GM12878 (cell line): ENCODE data around the gene MGMT. TPM values are rescaled to one million over a fixed set of nuclear protein-coding genes. Genes with fewer than 3 reads are reported as not detected.

ENCODE experiments used
- DPF2 ChIP-seq: fragments of 450-650 bp; IDR thresholded peaks from 2 replicates; pipeline ENCODE4 v1.6.1; 2017; ENCODE audit warnings: mild to moderate bottlenecking
- MEF2B ChIP-seq: fragments of 450-650 bp; IDR thresholded peaks from 2 replicates; pipeline ENCODE4 v1.6.1; 2018; ENCODE audit warnings: mild to moderate bottlenecking, moderate library complexity; ENCODE audit not compliant: partially characterized antibody, poor library complexity, severe bottlenecking
- POLR2AphosphoS2 ChIP-seq: IDR thresholded peaks from 2 replicates; pipeline ENCODE4 v1.6.1; 2011; ENCODE audit warnings: low read depth, mild to moderate bottlenecking, low read length, improper control_type of control experiment, moderate library complexity
- TCF3 ChIP-seq: IDR thresholded peaks from 2 replicates; pipeline ENCODE4 v1.6.1; 2012; ENCODE audit warnings: low read depth, mild to moderate bottlenecking, low read length, borderline replicate concordance; ENCODE audit not compliant: insufficient read depth
- polyA plus RNA-seq, 11 experiments: library from polyadenylated mRNA; depleted of rRNA in 4 of 11; unstranded in 6 of 11; stranded (reverse) in 5 of 11; fragments of >200 nt; fragmentation: Nextera tagmentation in 4 of 11; fragmentation: Illumina TruSeq in 1 of 11; extraction: Ambion mirVana in 4 of 11; extraction: Trizol in 1 of 11; gene quantifications; 1 replicate in 1 of 11; 2 replicates in 10 of 11; pipeline versions ENCODE4 v1.2.1 to v1.2.3, GENCODE V29; 2011 to 2016; ENCODE audit warnings: inconsistent platforms in 2 of 11, missing spikeins in 2 of 11, low read depth in 1 of 11
- total RNA-seq, 4 experiments: library from RNA; depleted of rRNA in 3 of 4; stranded (reverse); fragments of >200 nt in 3 of 4; fragmentation: Illumina TruSeq in 1 of 4; extraction: Trizol in 1 of 4; gene quantifications; 2 replicates each; pipeline versions ENCODE4 v1.2.1 to v1.2.3, GENCODE V29; 2013 to 2021
- TF ChIP-seq, protein P1 (sequence below): IDR thresholded peaks from 2 replicates; pipeline ENCODE4 v1.6.1; 2012; ENCODE audit warnings: improper control_type of control experiment, low read depth, low read length; ENCODE audit not compliant: insufficient replicate concordance
- TF ChIP-seq, protein P2 (sequence below): fragments of 450-650 bp; IDR thresholded peaks from 2 replicates; pipeline ENCODE4 v1.6.1; 2017; ENCODE audit warnings: mild to moderate bottlenecking
- TF ChIP-seq, protein P3 (sequence below): fragments of 450-650 bp; formaldehyde crosslinking; IDR thresholded peaks from 2 replicates; pipeline ENCODE4 v1.4.0; 2020; ENCODE audit warnings: mild to moderate bottlenecking, moderate library complexity
- TF ChIP-seq, protein P4 (sequence below): fragments of 450-650 bp; formaldehyde crosslinking; IDR thresholded peaks from 2 replicates; pipeline ENCODE4 v1.4.0; 2022; ENCODE audit warnings: mild to moderate bottlenecking, moderate library complexity
- TF ChIP-seq, protein P5 (sequence below): IDR thresholded peaks from 2 replicates; pipeline ENCODE4 v1.6.1; 2011; ENCODE audit warnings: borderline replicate concordance, low read depth, mild to moderate bottlenecking, moderate library complexity, low read length; ENCODE audit not compliant: insufficient read depth, poor library complexity, severe bottlenecking

MGMT gene
- total and polyA plus RNA-seq, 10 of the 15 experiments (the other 5 are each of a cell fraction or from before 2014, with no cell fraction given): 0.16 to 24.2 (median 13.3) TPM

DNA sequence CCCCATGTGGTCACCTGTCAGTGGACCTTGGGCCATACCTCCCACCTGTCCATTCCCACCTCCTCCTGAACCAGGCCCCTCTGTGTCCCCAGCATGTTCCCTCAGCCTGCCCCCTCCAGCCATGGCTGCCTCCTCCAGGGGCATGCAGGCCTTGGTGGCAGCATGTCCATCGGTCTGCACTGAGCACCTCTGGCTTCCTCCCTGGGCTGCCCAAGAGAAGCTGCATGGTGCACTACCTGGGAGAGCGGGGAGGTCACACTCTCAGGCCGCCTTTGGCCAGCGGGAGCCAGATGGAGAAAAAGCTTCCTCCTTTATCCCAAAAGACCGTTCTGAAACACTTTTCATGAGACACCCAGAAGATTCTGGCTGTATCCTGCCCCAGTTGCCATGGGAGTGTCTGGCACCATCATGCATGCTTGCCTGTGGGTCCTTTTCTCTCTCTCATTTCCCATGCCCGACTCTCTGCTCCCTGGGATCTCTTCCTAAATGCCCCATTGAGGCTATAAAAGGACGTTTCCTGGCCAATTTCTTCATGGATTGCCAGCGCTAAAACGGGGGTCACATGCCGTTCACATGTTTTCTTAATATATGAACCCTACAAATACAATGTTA lies 45.5 kb upstream of the MGMT start (continued):
- TF ChIP-seq, protein P1, sequence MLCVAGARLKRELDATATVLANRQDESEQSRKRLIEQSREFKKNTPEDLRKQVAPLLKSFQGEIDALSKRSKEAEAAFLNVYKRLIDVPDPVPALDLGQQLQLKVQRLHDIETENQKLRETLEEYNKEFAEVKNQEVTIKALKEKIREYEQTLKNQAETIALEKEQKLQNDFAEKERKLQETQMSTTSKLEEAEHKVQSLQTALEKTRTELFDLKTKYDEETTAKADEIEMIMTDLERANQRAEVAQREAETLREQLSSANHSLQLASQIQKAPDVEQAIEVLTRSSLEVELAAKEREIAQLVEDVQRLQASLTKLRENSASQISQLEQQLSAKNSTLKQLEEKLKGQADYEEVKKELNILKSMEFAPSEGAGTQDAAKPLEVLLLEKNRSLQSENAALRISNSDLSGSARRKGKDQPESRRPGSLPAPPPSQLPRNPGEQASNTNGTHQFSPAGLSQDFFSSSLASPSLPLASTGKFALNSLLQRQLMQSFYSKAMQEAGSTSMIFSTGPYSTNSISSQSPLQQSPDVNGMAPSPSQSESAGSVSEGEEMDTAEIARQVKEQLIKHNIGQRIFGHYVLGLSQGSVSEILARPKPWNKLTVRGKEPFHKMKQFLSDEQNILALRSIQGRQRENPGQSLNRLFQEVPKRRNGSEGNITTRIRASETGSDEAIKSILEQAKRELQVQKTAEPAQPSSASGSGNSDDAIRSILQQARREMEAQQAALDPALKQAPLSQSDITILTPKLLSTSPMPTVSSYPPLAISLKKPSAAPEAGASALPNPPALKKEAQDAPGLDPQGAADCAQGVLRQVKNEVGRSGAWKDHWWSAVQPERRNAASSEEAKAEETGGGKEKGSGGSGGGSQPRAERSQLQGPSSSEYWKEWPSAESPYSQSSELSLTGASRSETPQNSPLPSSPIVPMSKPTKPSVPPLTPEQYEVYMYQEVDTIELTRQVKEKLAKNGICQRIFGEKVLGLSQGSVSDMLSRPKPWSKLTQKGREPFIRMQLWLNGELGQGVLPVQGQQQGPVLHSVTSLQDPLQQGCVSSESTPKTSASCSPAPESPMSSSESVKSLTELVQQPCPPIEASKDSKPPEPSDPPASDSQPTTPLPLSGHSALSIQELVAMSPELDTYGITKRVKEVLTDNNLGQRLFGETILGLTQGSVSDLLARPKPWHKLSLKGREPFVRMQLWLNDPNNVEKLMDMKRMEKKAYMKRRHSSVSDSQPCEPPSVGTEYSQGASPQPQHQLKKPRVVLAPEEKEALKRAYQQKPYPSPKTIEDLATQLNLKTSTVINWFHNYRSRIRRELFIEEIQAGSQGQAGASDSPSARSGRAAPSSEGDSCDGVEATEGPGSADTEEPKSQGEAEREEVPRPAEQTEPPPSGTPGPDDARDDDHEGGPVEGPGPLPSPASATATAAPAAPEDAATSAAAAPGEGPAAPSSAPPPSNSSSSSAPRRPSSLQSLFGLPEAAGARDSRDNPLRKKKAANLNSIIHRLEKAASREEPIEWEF: no peak
- TF ChIP-seq, protein P2, sequence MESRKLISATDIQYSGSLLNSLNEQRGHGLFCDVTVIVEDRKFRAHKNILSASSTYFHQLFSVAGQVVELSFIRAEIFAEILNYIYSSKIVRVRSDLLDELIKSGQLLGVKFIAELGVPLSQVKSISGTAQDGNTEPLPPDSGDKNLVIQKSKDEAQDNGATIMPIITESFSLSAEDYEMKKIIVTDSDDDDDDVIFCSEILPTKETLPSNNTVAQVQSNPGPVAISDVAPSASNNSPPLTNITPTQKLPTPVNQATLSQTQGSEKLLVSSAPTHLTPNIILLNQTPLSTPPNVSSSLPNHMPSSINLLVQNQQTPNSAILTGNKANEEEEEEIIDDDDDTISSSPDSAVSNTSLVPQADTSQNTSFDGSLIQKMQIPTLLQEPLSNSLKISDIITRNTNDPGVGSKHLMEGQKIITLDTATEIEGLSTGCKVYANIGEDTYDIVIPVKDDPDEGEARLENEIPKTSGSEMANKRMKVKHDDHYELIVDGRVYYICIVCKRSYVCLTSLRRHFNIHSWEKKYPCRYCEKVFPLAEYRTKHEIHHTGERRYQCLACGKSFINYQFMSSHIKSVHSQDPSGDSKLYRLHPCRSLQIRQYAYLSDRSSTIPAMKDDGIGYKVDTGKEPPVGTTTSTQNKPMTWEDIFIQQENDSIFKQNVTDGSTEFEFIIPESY: no peak
- TF ChIP-seq, protein P3, sequence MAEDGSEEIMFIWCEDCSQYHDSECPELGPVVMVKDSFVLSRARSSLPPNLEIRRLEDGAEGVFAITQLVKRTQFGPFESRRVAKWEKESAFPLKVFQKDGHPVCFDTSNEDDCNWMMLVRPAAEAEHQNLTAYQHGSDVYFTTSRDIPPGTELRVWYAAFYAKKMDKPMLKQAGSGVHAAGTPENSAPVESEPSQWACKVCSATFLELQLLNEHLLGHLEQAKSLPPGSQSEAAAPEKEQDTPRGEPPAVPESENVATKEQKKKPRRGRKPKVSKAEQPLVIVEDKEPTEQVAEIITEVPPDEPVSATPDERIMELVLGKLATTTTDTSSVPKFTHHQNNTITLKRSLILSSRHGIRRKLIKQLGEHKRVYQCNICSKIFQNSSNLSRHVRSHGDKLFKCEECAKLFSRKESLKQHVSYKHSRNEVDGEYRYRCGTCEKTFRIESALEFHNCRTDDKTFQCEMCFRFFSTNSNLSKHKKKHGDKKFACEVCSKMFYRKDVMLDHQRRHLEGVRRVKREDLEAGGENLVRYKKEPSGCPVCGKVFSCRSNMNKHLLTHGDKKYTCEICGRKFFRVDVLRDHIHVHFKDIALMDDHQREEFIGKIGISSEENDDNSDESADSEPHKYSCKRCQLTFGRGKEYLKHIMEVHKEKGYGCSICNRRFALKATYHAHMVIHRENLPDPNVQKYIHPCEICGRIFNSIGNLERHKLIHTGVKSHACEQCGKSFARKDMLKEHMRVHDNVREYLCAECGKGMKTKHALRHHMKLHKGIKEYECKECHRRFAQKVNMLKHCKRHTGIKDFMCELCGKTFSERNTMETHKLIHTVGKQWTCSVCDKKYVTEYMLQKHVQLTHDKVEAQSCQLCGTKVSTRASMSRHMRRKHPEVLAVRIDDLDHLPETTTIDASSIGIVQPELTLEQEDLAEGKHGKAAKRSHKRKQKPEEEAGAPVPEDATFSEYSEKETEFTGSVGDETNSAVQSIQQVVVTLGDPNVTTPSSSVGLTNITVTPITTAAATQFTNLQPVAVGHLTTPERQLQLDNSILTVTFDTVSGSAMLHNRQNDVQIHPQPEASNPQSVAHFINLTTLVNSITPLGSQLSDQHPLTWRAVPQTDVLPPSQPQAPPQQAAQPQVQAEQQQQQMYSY (CRISPR knock-in tag): no peak
- TF ChIP-seq, protein P4, sequence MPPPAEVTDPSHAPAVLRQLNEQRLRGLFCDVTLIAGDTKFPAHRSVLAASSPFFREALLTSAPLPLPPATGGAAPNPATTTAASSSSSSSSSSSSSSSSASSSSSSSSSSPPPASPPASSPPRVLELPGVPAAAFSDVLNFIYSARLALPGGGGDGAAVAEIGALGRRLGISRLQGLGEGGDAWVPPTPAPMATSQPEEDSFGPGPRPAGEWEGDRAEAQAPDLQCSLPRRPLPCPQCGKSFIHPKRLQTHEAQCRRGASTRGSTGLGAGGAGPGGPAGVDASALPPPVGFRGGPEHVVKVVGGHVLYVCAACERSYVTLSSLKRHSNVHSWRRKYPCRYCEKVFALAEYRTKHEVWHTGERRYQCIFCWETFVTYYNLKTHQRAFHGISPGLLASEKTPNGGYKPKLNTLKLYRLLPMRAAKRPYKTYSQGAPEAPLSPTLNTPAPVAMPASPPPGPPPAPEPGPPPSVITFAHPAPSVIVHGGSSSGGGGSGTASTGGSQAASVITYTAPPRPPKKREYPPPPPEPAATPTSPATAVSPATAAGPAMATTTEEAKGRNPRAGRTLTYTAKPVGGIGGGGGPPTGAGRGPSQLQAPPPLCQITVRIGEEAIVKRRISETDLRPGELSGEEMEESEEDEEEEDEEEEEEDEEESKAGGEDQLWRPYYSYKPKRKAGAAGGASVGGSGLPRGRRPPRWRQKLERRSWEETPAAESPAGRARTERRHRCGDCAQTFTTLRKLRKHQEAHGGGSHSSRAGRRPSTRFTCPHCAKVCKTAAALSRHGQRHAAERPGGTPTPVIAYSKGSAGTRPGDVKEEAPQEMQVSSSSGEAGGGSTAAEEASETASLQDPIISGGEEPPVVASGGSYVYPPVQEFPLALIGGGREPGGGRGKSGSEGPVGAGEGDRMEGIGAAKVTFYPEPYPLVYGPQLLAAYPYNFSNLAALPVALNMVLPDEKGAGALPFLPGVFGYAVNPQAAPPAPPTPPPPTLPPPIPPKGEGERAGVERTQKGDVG (CRISPR knock-in tag): no peak
- no peak for TF ChIP-seq MEF2B
- no peak for TF ChIP-seq POLR2AphosphoS2
- no peak for TF ChIP-seq DPF2
- TF ChIP-seq, protein P5, sequence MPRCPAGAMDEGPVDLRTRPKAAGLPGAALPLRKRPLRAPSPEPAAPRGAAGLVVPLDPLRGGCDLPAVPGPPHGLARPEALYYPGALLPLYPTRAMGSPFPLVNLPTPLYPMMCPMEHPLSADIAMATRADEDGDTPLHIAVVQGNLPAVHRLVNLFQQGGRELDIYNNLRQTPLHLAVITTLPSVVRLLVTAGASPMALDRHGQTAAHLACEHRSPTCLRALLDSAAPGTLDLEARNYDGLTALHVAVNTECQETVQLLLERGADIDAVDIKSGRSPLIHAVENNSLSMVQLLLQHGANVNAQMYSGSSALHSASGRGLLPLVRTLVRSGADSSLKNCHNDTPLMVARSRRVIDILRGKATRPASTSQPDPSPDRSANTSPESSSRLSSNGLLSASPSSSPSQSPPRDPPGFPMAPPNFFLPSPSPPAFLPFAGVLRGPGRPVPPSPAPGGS: no peak
- TF ChIP-seq TCF3: no peak
